ENCODE results near the gene SLC13A3.

Gene SLC13A3

GRCh38 chr20:46555370-46555956 lies 95.8 kb downstream of the SLC13A3 start:
- DNase-seq (ENCODE audit: low read depth): no peak
- TF ChIP-seq CTCF (IDR thresholded peaks at IDR 0.05; ENCODE audit: control insufficient read depth, insufficient read depth, low read depth, low read length, missing control alignments): no peak

GRCh38 chr20:46554828-46555227 lies 96.4 kb downstream of the SLC13A3 start:
- no peak for DNase-seq (ENCODE audit: low read depth)
- H3K4me3 ChIP-seq (ENCODE audit: control insufficient read depth, low read depth, low read length): no peak overlapping the region
- TF ChIP-seq CTCF (IDR thresholded peaks at IDR 0.05; ENCODE audit: control insufficient read depth, insufficient read depth, low read depth, low read length, missing control alignments): no peak

More at GRCh38 chr20:46555370-46555956, 95.8 kb downstream of the SLC13A3 start:
- no peak overlapping the region for H3K4me3 ChIP-seq (ENCODE audit: control insufficient read depth, low read depth, low read length)

DNA sequence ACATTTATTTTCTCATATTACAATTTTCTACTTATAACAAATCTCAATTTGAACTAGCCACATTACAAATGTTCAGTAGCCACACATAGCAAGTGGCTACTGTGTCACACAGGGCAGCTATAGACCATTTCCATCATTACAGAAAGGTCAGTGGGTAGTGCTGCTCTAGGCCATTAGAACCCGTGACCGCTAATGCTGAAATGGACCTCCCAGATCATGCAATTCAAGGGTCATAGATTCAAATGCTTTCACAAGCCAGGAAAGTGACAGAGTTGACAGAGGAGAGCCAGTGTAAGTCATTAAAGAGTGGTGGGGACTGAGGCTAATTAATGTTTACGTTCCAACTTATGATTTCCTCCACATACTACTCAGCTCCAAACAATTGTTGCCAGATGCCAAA lies 97.3 kb downstream of the SLC13A3 start:
- TF ChIP-seq CTCF (IDR thresholded peaks at IDR 0.05; ENCODE audit: control insufficient read depth, insufficient read depth, low read depth, low read length, missing control alignments): no peak
- DNase-seq (ENCODE audit: low read depth): no peak
- H3K4me3 ChIP-seq (ENCODE audit: control insufficient read depth, low read depth, low read length): no peak overlapping the region

- H3K4me3 ChIP-seq (ENCODE audit: control insufficient read depth, low read depth, low read length): no peak overlapping the region
- no peak for DNase-seq (ENCODE audit: low read depth)
- no peak for TF ChIP-seq CTCF (IDR thresholded peaks at IDR 0.05; ENCODE audit: control insufficient read depth, insufficient read depth, low read depth, low read length, missing control alignments)
Measured at GRCh38 chr20:46552460-46553420, 98.5 kb downstream of the SLC13A3 start.

- no peak for TF ChIP-seq CTCF (IDR thresholded peaks at IDR 0.05; ENCODE audit: control insufficient read depth, insufficient read depth, low read depth, low read length, missing control alignments)
- no peak for DNase-seq (ENCODE audit: low read depth)
- H3K4me3 ChIP-seq (ENCODE audit: control insufficient read depth, low read depth, low read length): no peak overlapping the region
Measured at GRCh38 chr20:46551522-46552381, 99.5 kb downstream of the SLC13A3 start.

GRCh38 chr20:46550461-46550860 lies 100.8 kb downstream of the SLC13A3 start, which contains the start of gene OCSTAMP:
Gene OCSTAMP, minus strand, starts transcription at chr20:46550654. Its CDS starts 94 bp downstream, at chr20:46550560.
- H3K4me3 ChIP-seq (ENCODE audit: control insufficient read depth, low read depth, low read length): no peak within 1 kb of the TSS
- TF ChIP-seq CTCF (IDR thresholded peaks at IDR 0.05; ENCODE audit: control insufficient read depth, insufficient read depth, low read depth, low read length, missing control alignments): no peak
- DNase-seq (ENCODE audit: low read depth): no peak

Measured in AG09309 (cell line).